Smooth muscle cell (in vitro differentiated cells): Measurements from ENCODE around the gene MUC21. TPM values are rescaled to one million over a fixed set of nuclear protein-coding genes. Genes with fewer than 3 reads are reported as not detected.

Source experiments
- DNase-seq: peaks from one replicate; lab custom pipeline; 2025; ENCODE audit not compliant: unreplicated experiment; lab: John Stamatoyannopoulos, UW
- H2AFZ ChIP-seq: fragments of 200-600 bp; sonication (generic); 2 replicates; pipeline ENCODE4 v1.6.0; 2016; ENCODE audit warnings: antibody characterized with exemption, low read depth, mild to moderate bottlenecking
- H3F3A ChIP-seq: fragments of 200-600 bp; sonication (generic); 2 replicates; pipeline ENCODE4 v1.6.0; 2017; ENCODE audit warnings: antibody characterized with exemption, low read depth
- H3K27ac ChIP-seq: fragments of 200-600 bp; sonication (generic); 2 replicates; pipeline ENCODE4 v1.5.1; 2016; ENCODE audit warnings: low read depth, mild to moderate bottlenecking
- H3K27me3 ChIP-seq: fragments of 200-600 bp; sonication (generic); 2 replicates; pipeline ENCODE4 v1.6.1; 2016; ENCODE audit warnings: low read depth, mild to moderate bottlenecking
- H3K36me3 ChIP-seq: fragments of 200-600 bp; sonication (generic); 2 replicates; pipeline ENCODE4 v1.5.1; 2016; ENCODE audit warnings: low read depth
- H3K4me1 ChIP-seq: fragments of 200-600 bp; sonication (generic); 2 replicates; pipeline ENCODE4 v1.5.1; 2016; ENCODE audit warnings: low read depth
- H3K4me2 ChIP-seq: fragments of 200-600 bp; sonication (generic); 2 replicates; pipeline ENCODE4 v1.6.0; 2016; ENCODE audit warnings: mild to moderate bottlenecking
- H3K4me3 ChIP-seq: fragments of 200-600 bp; sonication (generic); 2 replicates; pipeline ENCODE4 v1.5.1; 2016; ENCODE audit warnings: mild to moderate bottlenecking
- H3K79me2 ChIP-seq: fragments of 200-600 bp; sonication (generic); 2 replicates; pipeline ENCODE4 v1.6.0; 2016; ENCODE audit warnings: low read depth, mild to moderate bottlenecking
- H3K9ac ChIP-seq: fragments of 200-600 bp; sonication (generic); 2 replicates; pipeline ENCODE4 v1.6.0; 2016; ENCODE audit warnings: low read depth
- H3K9me3 ChIP-seq: fragments of 200-600 bp; sonication (generic); replicated peaks from 2 replicates; pipeline ENCODE4 v1.5.1; 2016; ENCODE audit warnings: low read depth
- H4K20me1 ChIP-seq: fragments of 200-600 bp; sonication (generic); 2 replicates; pipeline ENCODE4 v1.6.0; 2016; ENCODE audit warnings: low read depth
- CTCF ChIP-seq: fragments of 200-600 bp; sonication (generic); IDR thresholded peaks from 2 replicates; pipeline ENCODE4 v1.5.1; 2017; ENCODE audit warnings: borderline replicate concordance, mild to moderate bottlenecking, antibody characterized with exemption; ENCODE audit not compliant: insufficient read depth, poor library complexity, severe bottlenecking
- WGBS: methylation state at CpG from one replicate; pipeline ENCODE4 v1.1.7; 2016; ENCODE audit warnings: low lambda C conversion rate; 5-methylcytosine and 5-hydroxymethylcytosine counted together
- polyA plus RNA-seq: library from polyadenylated mRNA; unstranded; fragments of >200 nt; fragmentation: Nextera tagmentation; extraction: Ambion mirVana; gene quantifications from 2 replicates; pipeline ENCODE4 v1.2.1, GENCODE V29; 2016
- total RNA-seq: library from RNA; depleted of rRNA; stranded (reverse); fragments of >200 nt; gene quantifications from 2 replicates; pipeline ENCODE4 v1.2.3, GENCODE V29; 2014

MUC21 gene
- total and polyA plus RNA-seq, 2 experiments from 2014 or later: not detected

DNA sequence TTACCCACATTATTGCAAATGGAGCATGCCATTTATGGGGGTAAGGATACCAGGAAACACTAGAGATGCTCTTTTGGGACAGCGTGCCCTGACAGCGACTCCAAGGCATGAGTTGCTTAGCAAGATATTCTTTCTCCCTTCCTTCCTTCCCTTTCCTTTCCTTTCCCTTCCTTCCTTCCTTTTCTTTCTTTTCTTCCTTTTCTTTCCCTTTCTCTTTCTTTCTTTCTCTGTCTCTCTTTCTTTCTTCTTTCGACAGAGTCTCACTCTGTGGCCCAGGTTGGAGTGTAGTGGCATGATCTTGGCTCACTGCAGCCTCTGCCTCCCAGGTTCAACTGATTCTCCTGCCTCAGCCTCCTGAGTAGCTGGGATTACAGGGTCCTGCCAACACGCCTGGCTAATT, 39.5 kb upstream of the MUC21 start:
- H3K4me3 ChIP-seq: no peak overlapping the region
- 97% methylated on average over 4 of the region's 4 CpGs for WGBS
- H3K4me1 ChIP-seq: peaks cover 5% of the 10 kb centered on the region
- no peak overlapping the region for H3K9ac ChIP-seq
- H3K27ac ChIP-seq: no peak overlapping the region
- H3K36me3 ChIP-seq: no peaks in the 10 kb centered on the region
- no peaks in the 10 kb centered on the region for H3K79me2 ChIP-seq
- no peaks in the 10 kb centered on the region for H3K9me3 ChIP-seq
- no peak for TF ChIP-seq CTCF
- H3K4me2 ChIP-seq: no peak overlapping the region
- no peak for DNase-seq
- H3K27me3 ChIP-seq: peaks cover 27% of the 10 kb centered on the region
- H3F3A ChIP-seq: no peaks in the 10 kb centered on the region
- H4K20me1 ChIP-seq: no peaks in the 10 kb centered on the region
- H2AFZ ChIP-seq: no peak overlapping the region

DNA sequence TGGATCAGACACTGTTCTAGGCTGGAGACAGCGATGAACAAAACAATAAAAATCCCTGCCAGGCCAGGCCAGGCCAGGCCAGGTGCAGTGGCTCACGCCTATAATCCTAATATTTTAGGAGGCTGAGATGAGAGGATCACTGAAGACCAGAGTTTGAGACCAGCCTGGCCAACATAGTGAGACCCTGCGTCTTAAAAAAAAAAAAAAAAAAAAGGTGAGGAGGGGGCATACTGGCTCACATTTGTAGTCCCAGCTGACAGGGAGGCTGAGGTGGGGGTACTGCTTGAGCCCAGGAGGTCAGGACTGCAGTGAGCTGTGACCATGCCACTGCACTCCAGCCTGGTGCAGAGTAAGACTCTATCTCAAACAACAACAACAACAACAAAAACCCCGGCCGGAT, 38.2 kb upstream of the MUC21 start:
- Histone ChIP-seq H3K4me3 (no peak overlapping the region), H3K9ac (no peak overlapping the region)
- 88% methylated on average over 5 of the region's 5 CpGs for WGBS

GRCh38 chr6:30947231-30947630, 36.3 kb upstream of the MUC21 start:
- H2AFZ ChIP-seq: no peak overlapping the region
- 96% methylated on average over 4 of the region's 4 CpGs for WGBS
- H3K4me1 ChIP-seq: peaks cover 3% of the 10 kb centered on the region
- no peaks in the 10 kb centered on the region for H4K20me1 ChIP-seq
- TF ChIP-seq CTCF: no peak
- no peaks in the 10 kb centered on the region for H3F3A ChIP-seq
- H3K9me3 ChIP-seq: no peaks in the 10 kb centered on the region
- no peak overlapping the region for H3K27ac ChIP-seq
- H3K36me3 ChIP-seq: no peaks in the 10 kb centered on the region
- H3K9ac ChIP-seq: no peak overlapping the region
- H3K4me3 ChIP-seq: no peak overlapping the region
- H3K79me2 ChIP-seq: no peaks in the 10 kb centered on the region
- DNase-seq: no peak
- H3K27me3 ChIP-seq: peaks cover 56% of the 10 kb centered on the region
- H3K4me2 ChIP-seq: no peak overlapping the region

More for the DNA sequence above, 38.2 kb upstream of the MUC21 start:
- Histone ChIP-seq H3K27me3 (peaks cover 37% of the 10 kb centered on the region), H2AFZ (no peak overlapping the region), H4K20me1 (no peaks in the 10 kb centered on the region), H3K4me1 (peaks cover 5% of the 10 kb centered on the region), H3F3A (no peaks in the 10 kb centered on the region), H3K27ac (no peak overlapping the region), H3K4me2 (no peak overlapping the region), H3K36me3 (no peaks in the 10 kb centered on the region), H3K9me3 (no peaks in the 10 kb centered on the region), H3K79me2 (no peaks in the 10 kb centered on the region)
- TF ChIP-seq CTCF: no peak
- DNase-seq: no peak

- H3K4me1 ChIP-seq: no peaks in the 10 kb centered on the region
- no peak overlapping the region for H3K9ac ChIP-seq
- H3K4me3 ChIP-seq: no peak overlapping the region
- no peaks in the 10 kb centered on the region for H3K79me2 ChIP-seq
- no peak for TF ChIP-seq CTCF
- H3K36me3 ChIP-seq: no peaks in the 10 kb centered on the region
- peaks cover 72% of the 10 kb centered on the region for H3K27me3 ChIP-seq
- no peak overlapping the region for H3K4me2 ChIP-seq
- no peak overlapping the region for H2AFZ ChIP-seq
- H3K27ac ChIP-seq: no peak overlapping the region
- no peaks in the 10 kb centered on the region for H4K20me1 ChIP-seq
- H3F3A ChIP-seq: no peaks in the 10 kb centered on the region
- no peak for DNase-seq
- H3K9me3 ChIP-seq: no peaks in the 10 kb centered on the region
- 95% methylated on average over 6 of the region's 6 CpGs for WGBS
Observed at GRCh38 chr6:30948811-30949210, 34.7 kb upstream of the MUC21 start.
